SJSA1 (cell line): ENCODE measurements around the gene ABHD16A. TPM values are rescaled to one million over a fixed set of nuclear protein-coding genes. Genes with fewer than 3 reads are reported as not detected.
A peak's percentile ranks its signal among the peaks of the same experiment; 100 is the strongest.

Source experiments
- DNase-seq, 2 experiments: peaks; one replicate each; pipeline ENCODE4 v3.0.0-alpha.2; 2015 to 2020; ENCODE audit warnings: low spot score in 2 of 2, low read depth in 1 of 2
- H3K27ac ChIP-seq: fragments of 250-450 bp; sonication (Bioruptor Pico); 2 replicates; pipeline ENCODE4 v1.5.1; 2020; ENCODE audit warnings: mild to moderate bottlenecking, moderate library complexity
- H3K27me3 ChIP-seq: fragments of 250-450 bp; sonication (Bioruptor Pico); replicated peaks from 2 replicates; pipeline ENCODE4 v1.5.1; 2020; ENCODE audit warnings: mild to moderate bottlenecking, moderate library complexity
- H3K36me3 ChIP-seq: fragments of 250-450 bp; sonication (Bioruptor Pico); 2 replicates; pipeline ENCODE4 v1.5.1; 2020; ENCODE audit warnings: mild to moderate bottlenecking
- H3K4me1 ChIP-seq: fragments of 250-450 bp; sonication (Bioruptor Pico); replicated peaks from 2 replicates; pipeline ENCODE4 v1.6.1; 2021; ENCODE audit warnings: mild to moderate bottlenecking
- H3K4me3 ChIP-seq: fragments of 250-450 bp; sonication (Bioruptor Pico); 2 replicates; pipeline ENCODE4 v1.5.1; 2020; ENCODE audit warnings: mild to moderate bottlenecking
- H3K9me3 ChIP-seq: fragments of 250-450 bp; sonication (Bioruptor Pico); replicated peaks from 2 replicates; pipeline ENCODE4 v1.5.1; 2020; ENCODE audit warnings: mild to moderate bottlenecking
- total RNA-seq: library from RNA; depleted of rRNA; stranded (reverse); fragments of >200 nt; shearing (Covaris generic); gene quantifications from 2 replicates; pipeline ENCODE4 v1.2.3, GENCODE V29; 2014

ABHD16A gene
- total RNA-seq, 1 experiment from 2014 or later, result 37.6 TPM

DNA sequence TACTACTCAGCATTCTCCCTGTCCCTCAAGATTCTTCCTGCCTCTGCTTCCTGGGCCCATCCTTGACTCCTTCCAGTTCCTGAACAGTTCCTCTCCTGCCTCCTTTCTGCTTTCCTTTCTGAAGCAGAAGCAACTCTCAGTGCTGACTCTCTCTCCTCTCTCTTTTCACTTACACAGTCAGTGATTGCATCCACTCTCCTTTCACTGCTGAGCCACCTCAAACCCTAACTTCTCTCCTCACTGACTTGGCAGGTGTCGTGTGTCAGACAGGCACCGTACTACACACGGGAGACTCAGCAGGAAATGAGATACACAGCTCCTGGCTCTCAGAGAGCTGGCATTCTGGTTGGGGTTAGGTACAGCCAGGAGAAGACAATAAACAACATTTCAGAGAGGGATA lies 5.6 kb downstream of the ABHD16A start:
- Histone ChIP-seq H3K4me1 (peaks cover 6% of the 10 kb centered on the region), H3K27ac (no peak overlapping the region), H3K4me3 (no peak overlapping the region), H3K27me3 (no peaks in the 10 kb centered on the region), H3K9me3 (no peaks in the 10 kb centered on the region), H3K36me3 (peaks cover 57% of the 10 kb centered on the region)
- DNase-seq, result no peak

DNA sequence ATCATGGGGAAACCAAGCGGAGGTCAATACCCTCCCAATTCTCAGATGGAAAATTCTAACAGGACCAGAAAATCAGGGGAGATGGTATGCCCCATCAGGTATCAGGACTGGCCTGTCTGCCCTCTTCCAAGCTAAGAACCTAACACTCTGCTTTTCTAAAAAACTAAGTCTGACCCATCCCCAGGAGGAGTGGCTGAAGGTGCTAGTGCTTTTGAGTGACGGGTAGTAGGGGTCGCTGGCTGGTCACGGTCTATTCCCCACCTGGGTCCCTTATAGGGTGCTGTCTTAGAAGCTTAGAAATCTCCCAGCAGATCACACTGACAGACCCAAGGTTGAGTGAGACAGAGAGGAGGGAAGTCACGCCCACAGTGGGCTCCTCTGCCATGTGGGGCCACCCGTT lies 9.6 kb downstream of the ABHD16A start:
- Histone ChIP-seq H3K27me3 (no peaks in the 10 kb centered on the region), H3K4me1 (no peaks in the 10 kb centered on the region), H3K4me3 (no peak overlapping the region), H3K27ac (no peak overlapping the region), H3K36me3 (peaks cover 71% of the 10 kb centered on the region), H3K9me3 (no peaks in the 10 kb centered on the region)
- no peak for DNase-seq

DNA sequence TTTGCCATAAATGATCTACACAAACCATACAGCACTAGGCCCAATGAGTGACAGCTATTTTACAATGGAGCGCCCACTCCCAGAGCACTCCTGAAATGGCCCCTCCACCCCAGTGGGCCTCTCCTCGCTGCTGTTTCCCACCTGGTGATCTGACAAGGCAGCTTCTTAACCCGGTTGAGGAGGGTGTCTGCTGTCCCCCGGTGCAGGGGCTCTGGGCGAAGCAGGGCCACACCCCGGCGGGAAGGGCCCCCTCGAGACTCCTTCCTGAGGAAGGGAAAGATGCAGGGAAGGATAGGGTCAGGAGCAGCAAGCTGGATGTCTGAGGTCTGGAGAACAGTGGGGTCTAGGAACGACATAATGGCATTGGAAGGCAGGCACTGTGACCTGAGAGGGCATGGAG lies 10.2 kb downstream of the ABHD16A start:
- H3K27me3 ChIP-seq, result no peaks in the 10 kb centered on the region
- peaks cover 77% of the 10 kb centered on the region for H3K36me3 ChIP-seq
- H3K4me1 ChIP-seq, result no peaks in the 10 kb centered on the region
- H3K4me3 ChIP-seq, result no peak overlapping the region
- H3K27ac ChIP-seq, result no peak overlapping the region
- no peaks in the 10 kb centered on the region for H3K9me3 ChIP-seq
- DNase-seq, result no peak

DNA sequence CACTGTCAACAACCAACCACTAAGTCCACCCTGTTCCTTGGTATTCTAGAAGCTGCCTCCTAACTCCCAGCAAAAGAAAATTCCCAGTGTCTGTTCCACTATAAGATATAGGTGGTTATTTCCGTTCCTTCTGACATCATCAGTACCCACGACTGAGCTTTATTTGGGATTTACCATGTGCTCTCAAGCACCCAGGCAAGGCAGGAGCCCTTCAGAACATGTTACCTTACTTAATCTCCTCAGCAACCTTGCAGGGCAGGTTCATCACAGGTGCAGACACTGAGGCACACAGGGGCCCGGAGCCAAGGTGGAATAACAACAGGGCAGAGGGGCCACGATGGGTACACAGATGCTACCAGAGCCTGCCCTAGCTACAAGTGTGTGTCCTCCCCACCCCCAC lies 10.8 kb downstream of the ABHD16A start:
- Histone ChIP-seq H3K27ac (no peak overlapping the region), H3K9me3 (no peaks in the 10 kb centered on the region), H3K4me1 (no peaks in the 10 kb centered on the region), H3K36me3 (peaks cover 75% of the 10 kb centered on the region), H3K27me3 (no peaks in the 10 kb centered on the region), H3K4me3 (no peak overlapping the region)
- no peak for DNase-seq

DNA sequence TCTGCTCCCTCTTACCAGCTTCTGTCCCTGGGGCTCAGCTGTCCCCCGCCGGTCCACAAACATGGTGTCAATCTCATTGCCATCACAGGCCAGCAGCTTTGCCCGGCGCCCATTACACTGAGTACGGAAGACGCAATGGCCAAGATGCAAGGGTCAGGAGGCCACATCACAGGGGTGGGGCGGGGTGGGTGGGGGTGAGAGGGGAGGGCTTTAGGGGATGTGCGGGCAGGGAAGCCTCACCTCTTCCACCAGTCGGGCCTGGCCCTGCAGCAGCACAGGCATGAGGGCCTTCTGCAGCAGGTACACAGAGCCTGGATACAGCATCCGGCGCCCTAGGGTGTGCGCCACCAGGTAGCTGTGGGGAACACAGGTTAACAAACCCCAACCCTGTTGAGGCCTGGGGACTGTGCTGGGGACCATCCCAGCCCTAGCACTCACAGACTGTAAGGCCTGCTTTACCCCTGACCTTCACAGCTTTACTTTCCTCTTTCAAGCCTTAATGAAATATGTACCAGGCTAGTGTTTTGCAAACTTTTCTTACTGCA lies 11.5 kb downstream of the ABHD16A start:
- Histone ChIP-seq H3K9me3 (no peaks in the 10 kb centered on the region), H3K27me3 (no peaks in the 10 kb centered on the region), H3K4me1 (no peaks in the 10 kb centered on the region), H3K36me3 (peaks cover 75% of the 10 kb centered on the region), H3K27ac (no peak overlapping the region), H3K4me3 (no peak overlapping the region)
- DNase-seq, result no peak

DNA sequence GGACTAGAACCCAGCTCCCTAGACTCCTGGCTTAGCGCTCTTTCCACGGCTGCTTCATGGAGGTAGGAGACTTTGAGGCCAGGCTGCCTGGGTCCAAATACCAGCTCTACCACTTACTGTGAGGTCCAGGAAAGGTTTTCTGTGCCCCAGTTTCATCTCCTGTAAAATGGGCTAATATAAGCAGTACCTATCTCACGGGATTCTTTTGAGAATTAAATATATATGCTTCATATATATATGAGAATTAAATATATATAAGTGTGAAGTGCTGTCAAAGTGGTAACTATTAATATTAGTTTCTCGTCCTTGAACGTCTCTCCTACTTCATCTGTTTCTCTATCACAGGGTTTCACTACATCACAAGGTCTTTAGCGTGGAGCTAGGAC lies 12.1 kb downstream of the ABHD16A start:
- Histone ChIP-seq H3K4me1 (no peaks in the 10 kb centered on the region), H3K27me3 (no peaks in the 10 kb centered on the region), H3K36me3 (peaks cover 78% of the 10 kb centered on the region), H3K27ac (no peak overlapping the region), H3K9me3 (no peaks in the 10 kb centered on the region), H3K4me3 (no peak overlapping the region)
- DNase-seq, result no peak

DNA sequence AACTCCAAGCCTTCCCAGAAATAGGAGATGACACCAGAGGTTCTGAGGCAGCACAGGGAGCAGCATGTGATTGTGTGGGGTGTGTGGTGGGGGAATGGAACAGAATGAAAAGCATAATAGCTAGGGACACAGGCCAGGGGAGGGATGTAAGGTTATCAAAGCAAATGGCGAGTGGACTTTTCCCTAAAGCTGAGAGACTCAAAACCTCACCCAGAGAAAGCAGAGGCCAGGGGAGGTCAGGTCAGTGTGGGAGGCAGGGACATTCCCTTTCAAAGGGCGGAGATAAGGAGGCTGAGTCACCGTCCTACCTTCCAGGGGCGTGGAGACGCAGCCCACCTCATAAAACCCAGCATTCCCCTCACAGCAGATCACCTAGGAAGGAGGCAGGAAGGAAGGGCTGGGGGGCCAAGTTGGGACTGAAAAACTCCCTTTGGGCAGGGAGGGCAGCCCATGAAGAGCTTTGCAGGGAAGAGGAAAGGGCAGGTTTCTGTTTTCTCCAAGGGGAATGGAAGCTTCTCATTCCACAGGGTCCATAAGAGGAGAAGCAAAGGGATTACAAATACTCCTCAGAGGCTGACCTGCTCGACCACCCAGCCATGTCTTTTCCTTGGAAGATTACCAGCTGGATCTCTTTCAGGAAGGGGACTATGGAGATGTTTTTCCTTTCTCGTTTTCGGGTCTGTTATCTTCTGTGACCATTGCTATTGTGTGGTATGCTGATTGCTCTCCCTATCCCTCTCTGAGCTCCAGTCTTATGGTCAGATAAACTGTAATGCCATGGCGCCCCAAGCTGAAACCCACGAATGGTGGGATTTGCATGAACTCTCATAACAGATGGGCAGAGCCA lies 12.7 kb downstream of the ABHD16A start:
- Histone ChIP-seq H3K36me3 (peaks cover 74% of the 10 kb centered on the region), H3K27ac (no peak overlapping the region), H3K9me3 (no peaks in the 10 kb centered on the region), H3K4me3 (no peak overlapping the region), H3K27me3 (no peaks in the 10 kb centered on the region), H3K4me1 (no peaks in the 10 kb centered on the region)
- DNase-seq, result no peak

DNA sequence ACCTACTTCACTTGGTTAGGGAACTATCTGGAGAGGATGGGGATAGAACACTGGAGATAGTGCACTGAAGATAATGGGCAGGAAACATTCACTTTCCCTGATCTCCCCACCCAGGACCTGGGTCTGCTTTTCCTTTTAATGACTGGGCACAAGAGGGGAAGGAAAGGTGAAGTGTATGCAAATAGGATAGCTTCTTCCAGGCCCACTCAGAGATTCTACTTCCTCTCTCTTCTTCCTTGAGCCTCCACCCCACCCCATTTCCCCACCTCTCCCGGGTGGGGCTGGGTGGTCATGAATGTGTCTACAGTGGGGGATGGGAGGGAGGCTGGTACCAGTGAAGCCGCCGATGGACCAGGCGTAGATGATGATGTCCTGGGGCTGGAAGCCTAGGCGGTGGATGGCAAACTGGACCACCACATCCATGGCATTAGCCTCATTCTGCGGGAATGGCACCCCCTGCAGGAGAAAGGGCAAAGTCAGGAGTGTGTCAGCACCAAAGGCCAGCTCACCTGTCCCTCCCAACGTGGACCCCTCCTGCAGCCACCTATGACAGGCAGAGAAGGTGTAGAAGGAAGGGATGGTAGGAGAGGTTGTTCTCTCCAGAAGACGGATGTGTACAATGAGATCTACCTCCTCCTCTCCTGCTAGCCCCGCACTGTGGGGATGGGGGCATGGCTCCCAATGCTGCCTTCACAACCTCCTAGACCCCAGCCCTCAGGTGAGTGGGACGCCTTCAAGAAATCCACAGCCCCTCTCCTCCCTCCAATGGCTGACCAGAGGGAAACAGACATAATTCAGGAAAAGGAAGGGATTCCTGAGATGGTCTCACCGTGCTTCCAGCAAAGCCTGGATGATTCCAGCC lies 13.6 kb downstream of the ABHD16A start:
- Histone ChIP-seq H3K27ac (no peak overlapping the region), H3K4me3 (no peak overlapping the region), H3K9me3 (no peaks in the 10 kb centered on the region), H3K36me3 (peaks cover 69% of the 10 kb centered on the region), H3K4me1 (no peaks in the 10 kb centered on the region), H3K27me3 (no peaks in the 10 kb centered on the region)
- no peak for DNase-seq

DNA sequence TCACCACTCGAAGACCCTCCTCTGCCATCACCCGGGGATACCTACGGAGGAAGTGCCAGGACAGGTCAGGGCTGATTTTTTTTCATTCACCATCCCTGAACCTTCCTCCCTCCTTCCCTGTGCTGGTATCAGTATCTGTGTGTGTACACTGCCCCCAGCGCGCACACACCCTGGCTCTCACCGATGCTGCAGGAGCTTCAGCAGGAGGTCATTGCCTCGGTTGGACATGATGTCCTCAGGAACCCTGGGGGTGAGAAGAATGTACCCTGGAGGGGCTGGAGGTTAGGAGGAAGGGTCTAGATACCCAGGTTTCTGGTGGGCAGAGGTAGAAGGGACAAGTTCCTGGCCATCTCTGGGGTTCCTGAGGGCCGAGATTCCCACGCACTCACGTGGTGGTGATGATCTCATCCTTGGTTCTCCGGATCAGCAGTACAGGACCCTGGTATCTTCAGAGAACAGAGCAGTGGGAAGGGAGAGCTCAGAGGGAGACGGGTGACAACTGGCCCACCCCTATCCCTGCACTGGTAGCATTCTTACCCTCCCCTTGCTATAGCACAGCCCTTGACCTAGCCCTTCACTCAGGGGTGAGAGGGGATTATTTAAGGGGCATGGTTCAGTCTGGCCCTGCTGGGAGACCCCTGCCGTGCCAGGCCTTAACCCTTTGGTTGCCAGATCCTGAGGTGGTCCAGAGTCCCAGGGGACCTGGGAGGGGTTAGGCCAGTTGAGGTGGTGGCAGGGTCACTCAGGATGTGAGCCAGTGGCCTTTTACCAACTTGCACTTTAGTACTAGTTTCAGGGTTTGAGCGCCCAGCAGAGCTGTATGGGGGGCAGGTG lies 15.0 kb downstream of the ABHD16A start:
- no peaks in the 10 kb centered on the region for H3K27me3 ChIP-seq
- no peak overlapping the region for H3K4me3 ChIP-seq
- no peaks in the 10 kb centered on the region for H3K4me1 ChIP-seq
- no peak for DNase-seq
- no peak overlapping the region for H3K27ac ChIP-seq
- H3K9me3 ChIP-seq, result no peaks in the 10 kb centered on the region
- H3K36me3 ChIP-seq, result peaks cover 57% of the 10 kb centered on the region

DNA sequence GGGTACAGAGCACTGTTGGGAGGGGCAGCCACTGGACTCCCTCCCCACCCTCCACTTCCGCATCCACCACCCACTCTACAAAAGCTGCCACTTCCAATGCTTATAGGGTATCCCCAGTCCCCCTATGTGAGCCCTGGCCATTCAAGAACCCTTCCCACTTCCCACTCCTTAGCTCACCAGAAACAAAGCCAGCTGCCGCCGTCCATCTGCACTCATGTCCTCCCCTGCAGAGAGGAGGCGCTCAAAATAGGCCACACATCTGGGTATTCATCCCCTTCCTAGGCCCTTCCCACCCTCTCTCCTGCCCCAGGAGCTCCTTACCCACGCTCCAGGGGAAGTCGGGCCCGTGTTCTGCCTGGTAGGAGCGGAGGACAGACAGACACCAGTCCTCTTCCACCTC lies 15.8 kb downstream of the ABHD16A start:
- no peak overlapping the region for H3K27ac ChIP-seq
- no peak for DNase-seq
- H3K27me3 ChIP-seq, result no peaks in the 10 kb centered on the region
- no peaks in the 10 kb centered on the region for H3K4me1 ChIP-seq
- H3K9me3 ChIP-seq, result no peaks in the 10 kb centered on the region
- no peak overlapping the region for H3K4me3 ChIP-seq
- peaks cover 52% of the 10 kb centered on the region for H3K36me3 ChIP-seq

DNA sequence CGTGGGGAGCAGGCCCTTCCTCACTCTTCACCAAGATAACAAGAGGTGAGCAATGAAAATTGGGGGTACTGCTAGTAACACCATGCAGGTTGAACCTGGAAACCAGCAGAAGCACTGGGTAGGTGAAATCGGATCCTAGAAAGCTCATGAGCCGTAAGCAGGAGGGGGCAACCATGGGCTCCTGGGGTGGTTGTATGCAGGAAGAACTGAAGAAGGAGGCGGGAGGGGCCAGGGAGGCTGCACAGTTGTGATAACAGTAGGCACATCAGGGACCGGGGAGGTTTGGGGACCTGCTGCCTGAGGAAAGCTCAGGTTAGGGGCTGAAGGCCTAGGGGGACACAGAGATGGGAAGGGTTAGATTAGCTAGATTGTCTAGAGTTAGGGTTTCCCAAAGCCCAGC lies 16.6 kb downstream of the ABHD16A start:
- Histone ChIP-seq H3K27ac (no peak overlapping the region), H3K36me3 (peaks cover 45% of the 10 kb centered on the region), H3K4me1 (peaks cover under 1% of the 10 kb centered on the region), H3K27me3 (no peaks in the 10 kb centered on the region), H3K9me3 (no peaks in the 10 kb centered on the region), H3K4me3 (no peak overlapping the region)
- DNase-seq, result no peak

DNA sequence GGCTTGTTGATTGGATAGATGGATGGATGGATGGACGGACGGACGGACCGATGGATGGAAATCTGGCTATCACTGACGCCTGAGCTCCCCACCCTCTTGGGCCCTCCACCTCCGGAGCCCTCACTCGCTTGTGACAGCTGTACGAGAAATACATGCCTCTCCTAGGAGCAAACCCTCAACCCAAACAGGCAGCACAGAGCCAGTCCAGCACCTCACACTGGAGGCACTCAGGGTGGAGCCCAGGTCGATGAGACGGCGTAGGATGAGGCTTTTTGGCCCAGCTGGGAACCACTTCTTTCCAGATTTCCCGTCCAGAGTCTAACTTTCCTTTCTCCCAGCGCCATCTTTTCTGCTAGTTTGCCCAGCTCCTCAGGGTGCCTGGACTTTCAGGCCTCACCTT lies 19.5 kb downstream of the ABHD16A start:
- Histone ChIP-seq H3K27me3 (no peaks in the 10 kb centered on the region), H3K9me3 (no peaks in the 10 kb centered on the region), H3K36me3 (peaks cover 26% of the 10 kb centered on the region), H3K27ac (no peak overlapping the region), H3K4me1 (peaks cover 11% of the 10 kb centered on the region), H3K4me3 (no peak overlapping the region)
- no peak for DNase-seq

DNA sequence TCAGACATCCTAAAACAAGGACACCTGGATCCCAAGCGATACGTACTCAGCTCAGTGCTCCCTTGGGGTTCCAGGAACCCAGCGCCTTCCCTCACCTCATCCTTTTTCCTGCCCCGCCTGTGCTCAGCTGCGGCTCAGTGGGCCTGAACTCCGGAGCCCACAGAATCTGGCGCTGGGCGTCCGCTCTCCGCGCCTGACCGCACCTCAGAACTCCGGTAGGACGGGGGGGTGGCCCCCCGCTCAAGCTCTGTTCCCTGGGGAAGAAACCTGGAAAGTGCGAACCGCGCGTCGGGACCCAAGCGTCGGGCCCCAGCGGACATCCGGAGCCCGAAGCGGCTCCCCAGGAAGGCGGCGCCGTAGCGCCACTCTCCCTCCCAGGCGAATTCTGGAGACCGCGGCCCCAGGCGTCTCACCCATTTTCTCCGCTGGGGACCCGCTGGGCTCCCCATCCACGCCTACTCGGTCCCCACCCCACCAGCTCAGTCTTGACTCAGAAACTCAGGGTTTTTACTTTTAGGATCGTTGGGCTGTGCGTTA lies 21.9 kb downstream of the ABHD16A start:
- peaks cover 5% of the 10 kb centered on the region for H3K36me3 ChIP-seq
- H3K4me1 ChIP-seq, result peaks cover 11% of the 10 kb centered on the region
- H3K9me3 ChIP-seq, result no peaks in the 10 kb centered on the region; the same call in 1 of the 2 replicates
- DNase-seq, result peak in 1 of 2 experiments; percentile 56
- no peaks in the 10 kb centered on the region for H3K27me3 ChIP-seq
- H3K4me3 ChIP-seq, result peak overlapping the region; percentile 36
- H3K27ac ChIP-seq, result no peak overlapping the region
